NOMO-1 treated with dmso at 0.1 percent for 144 hours (cell line): ENCODE measurements around the gene TWIST2.
A peak's percentile ranks its signal among the peaks of the same experiment; 100 is the strongest.

Source experiments
- DNase-seq: peaks from one replicate; lab custom pipeline; 2025; ENCODE audit not compliant: unreplicated experiment; lab: John Stamatoyannopoulos, UW

Gene TWIST2

DNA sequence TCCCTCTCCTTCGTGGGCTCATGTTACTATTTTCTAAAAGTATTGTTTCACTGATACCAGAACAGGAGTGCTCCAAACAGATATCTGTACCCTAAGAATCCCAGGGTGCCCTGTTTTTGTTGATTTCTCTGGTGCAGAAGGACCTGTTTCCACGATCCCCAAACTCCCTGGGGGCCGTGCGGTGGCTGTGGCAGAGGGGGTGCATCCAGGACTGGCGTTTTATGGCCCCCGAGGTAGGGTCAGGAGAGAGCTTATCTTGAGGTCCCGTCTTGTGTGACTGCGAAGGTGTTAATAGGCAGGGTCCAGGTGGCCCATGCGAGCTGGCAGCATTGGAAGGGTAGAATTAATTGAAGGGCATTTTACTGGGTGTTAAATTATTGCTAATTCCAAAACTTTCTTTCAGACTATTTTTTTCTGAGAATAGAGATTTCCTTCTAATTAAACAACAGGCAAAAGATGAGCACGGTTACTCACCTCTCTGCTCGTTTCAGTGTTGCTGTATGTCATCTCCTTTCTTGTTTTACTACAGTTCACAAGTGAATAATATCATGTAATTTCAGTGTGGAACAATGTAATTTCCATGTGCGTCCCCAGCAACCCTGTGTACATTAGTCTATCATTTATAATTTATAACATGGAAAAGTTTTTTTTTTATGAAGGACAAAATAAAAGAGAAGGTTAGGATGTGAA, 8.2 kb downstream of the TWIST2 start:
- no peak for DNase-seq

DNA sequence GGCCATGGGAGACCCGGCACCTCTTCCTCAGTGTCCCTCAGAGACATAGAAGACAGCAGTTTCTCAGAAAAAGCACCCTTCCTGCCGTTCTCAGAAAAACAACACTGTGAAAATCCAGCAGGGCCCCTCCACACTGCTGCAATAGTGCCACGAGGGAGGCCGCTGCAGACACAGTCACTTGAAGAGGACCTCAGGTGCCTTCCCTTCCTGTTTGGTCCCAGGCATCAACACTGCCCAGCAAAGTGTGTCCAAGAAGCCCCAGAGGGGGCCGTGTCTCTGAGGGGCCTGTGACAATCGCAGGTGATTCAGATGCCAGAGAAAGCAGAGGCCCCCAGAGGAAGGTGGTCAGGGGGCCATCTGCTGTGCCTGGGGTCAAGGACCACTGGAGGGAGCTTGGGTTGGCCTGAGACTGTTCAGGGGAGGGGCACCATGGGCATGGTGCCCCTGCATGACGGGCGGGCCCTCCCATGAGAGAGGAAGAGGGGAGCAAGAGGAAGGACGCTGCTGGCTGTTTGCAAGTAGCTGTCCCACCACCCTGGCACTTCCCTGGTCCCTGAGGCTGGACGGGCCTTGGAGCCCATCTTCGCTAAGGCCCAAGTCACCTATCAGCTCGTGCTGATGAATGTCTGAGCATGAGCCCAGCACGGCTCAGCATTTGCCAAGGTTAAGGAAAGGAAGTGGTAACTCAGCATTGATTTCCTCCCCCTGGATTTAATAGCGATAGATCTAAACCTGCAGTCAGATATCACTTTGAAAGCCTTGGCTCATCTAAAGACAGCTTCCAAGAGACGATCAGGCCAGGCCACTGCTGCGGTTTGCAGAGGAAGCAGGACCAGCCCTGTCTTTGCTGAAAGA, 9.1 kb downstream of the TWIST2 start:
- no peak for DNase-seq

GRCh38 chr2:238857959-238858358, 10.1 kb downstream of the TWIST2 start:
- DNase-seq = peak; percentile 79

DNA sequence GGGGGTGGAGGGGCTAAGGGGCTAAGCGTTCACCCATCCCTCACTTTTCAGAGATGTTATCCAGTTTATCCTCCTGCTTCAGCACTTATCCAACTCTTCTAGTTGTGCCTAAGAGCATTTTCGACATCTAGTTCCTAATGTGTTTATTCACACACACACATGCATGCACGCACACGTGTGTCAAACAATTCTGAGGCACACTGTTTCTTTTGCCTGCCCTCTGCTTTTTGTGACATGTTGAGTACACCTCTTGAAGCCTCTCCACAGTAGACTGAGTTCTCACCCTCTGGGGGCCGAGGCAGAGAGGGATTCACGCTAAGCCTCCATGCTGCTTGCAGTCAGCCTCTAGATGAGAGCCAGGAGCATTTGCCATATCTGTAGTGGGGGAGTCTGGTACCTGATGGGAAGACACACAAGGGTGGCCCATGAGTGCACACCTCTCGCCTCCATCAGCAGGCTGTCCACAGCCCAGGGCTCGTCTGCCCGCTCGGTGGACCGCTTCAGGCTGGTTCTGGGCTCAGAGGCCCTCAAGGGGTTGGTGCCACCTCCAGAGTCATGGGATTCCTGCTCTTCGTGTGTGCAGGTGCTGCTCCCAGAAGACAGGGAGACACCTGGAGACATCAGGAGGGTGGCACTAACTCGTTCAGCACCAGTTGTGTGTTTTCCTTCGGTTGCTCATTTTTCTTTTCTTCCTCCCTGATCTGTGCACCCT, 11.9 kb downstream of the TWIST2 start:
- no peak for DNase-seq

GRCh38 chr2:238861013-238861730, 13.3 kb downstream of the TWIST2 start:
- DNase-seq = no peak

DNA sequence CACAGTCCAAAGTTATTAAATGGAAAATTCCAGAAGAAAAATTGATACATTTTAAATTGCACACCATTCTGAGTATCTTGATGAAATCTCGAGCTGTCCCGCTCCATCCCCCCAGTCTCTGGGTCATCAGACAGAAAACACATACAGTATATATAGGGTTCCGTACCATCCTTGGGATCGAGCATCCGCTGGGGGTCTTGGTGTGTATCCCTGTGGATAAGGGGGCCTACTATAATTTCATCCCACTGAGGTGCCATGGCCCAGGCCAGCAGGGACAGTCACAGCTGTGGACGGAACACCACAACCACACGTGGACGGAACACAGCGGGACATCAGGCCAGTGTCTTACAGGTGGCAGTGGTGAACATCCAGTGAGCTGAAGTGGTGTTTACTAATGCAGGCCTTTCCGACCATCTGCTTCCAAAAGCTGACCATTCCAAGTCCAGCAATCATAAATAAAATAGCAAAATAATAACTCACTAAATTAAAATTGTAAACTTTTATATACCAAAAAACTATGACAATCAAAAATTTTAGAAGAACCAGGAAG, 14.0 kb downstream of the TWIST2 start:
- no peak for DNase-seq

- DNase-seq = no peak
Observed at GRCh38 chr2:238862701-238863100, 14.8 kb downstream of the TWIST2 start.

DNA sequence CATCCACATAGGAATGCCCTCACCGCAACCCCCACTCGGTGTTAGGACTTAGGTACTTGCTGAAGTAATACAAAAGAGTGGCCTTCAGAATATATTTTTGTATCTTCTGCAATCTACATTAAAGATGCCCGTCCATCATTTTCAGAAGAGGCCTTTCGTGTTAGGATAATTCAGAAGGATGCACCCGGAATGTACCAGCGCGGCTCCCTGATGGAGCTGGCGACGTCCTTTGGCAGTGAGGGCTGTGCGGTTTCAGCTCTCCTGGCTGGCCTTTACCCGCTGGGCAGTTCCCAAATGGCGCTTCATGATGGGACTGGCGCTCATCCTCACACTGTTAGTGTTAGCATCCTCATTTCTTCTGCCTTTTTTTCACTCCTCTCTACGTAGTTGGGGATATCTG, 15.3 kb downstream of the TWIST2 start:
- DNase-seq = no peak

DNA sequence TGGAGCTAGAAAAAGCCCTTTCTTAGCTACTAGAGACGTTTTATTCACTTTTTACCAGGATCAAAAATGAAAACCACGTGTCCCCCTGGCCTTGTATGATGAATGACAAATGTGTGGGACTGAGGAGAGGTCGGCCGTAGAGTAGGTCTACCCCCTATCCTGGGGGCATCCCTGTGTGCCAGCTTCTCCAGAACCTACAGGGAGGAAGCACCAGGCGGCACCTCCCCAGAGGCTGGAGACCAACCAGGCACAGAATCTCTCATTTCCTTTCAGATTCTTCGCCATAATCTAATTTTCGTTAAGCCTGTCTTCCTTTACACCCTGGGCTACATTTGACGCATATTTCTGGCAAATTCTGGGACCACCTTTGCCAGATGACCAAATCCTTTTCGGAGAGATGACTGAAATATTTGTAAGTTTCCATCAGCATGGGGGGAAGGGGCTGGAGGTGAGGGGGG, 15.9 kb downstream of the TWIST2 start:
- DNase-seq = no peak

GRCh38 chr2:238864207-238865014, 16.5 kb downstream of the TWIST2 start:
- DNase-seq = peak; percentile 83

- DNase-seq = no peak
Observed at GRCh38 chr2:238865015-238865719, 17.3 kb downstream of the TWIST2 start.

GRCh38 chr2:238865744-238866355, 18.0 kb downstream of the TWIST2 start:
- DNase-seq = no peak

GRCh38 chr2:238866656-238867277, 18.9 kb downstream of the TWIST2 start:
- DNase-seq = no peak

- DNase-seq = no peak
Observed at GRCh38 chr2:238868067-238868524, 20.2 kb downstream of the TWIST2 start.

- no peak for DNase-seq
Observed at GRCh38 chr2:238868616-238869292, 20.9 kb downstream of the TWIST2 start.

- no peak for DNase-seq
Observed at GRCh38 chr2:238869293-238870124, 21.6 kb downstream of the TWIST2 start.

GRCh38 chr2:238870261-238870660, 22.4 kb downstream of the TWIST2 start:
- DNase-seq = no peak
